Endodermal cell (in vitro differentiated cells): ENCODE measurements around the gene ZBTB20. TPM values are rescaled to one million over a fixed set of nuclear protein-coding genes. Genes with fewer than 3 reads are reported as not detected.

Source experiments
- DNase-seq: peaks from one replicate; pipeline ENCODE4 v3.0.0-alpha.2; 2017
- H3K27ac ChIP-seq: 2 replicates; pipeline ENCODE4 v1.5.1; 2013; ENCODE audit warnings: mild to moderate bottlenecking, low read depth, low read length, moderate library complexity
- H3K27me3 ChIP-seq: 2 replicates; pipeline ENCODE4 v1.6.1; 2013; ENCODE audit warnings: mild to moderate bottlenecking, low read length, moderate library complexity; ENCODE audit not compliant: insufficient read depth, control insufficient read depth, poor library complexity, severe bottlenecking
- H3K36me3 ChIP-seq: 2 replicates; pipeline ENCODE4 v1.7.0; 2013; ENCODE audit warnings: mild to moderate bottlenecking, low read length, moderate library complexity; ENCODE audit not compliant: control insufficient read depth, insufficient read depth
- H3K4me1 ChIP-seq: one replicate; pipeline ENCODE4 v1.7.0; 2013; ENCODE audit warnings: low read length; ENCODE audit not compliant: control insufficient read depth, insufficient read depth
- H3K4me3 ChIP-seq: 2 replicates; pipeline ENCODE4 v1.5.1; 2013; ENCODE audit warnings: mild to moderate bottlenecking, low read length, moderate library complexity
- H3K9ac ChIP-seq: 2 replicates; pipeline ENCODE4 v1.6.1; 2013; ENCODE audit warnings: mild to moderate bottlenecking, low read length, moderate library complexity; ENCODE audit not compliant: poor library complexity, severe bottlenecking; ENCODE audit errors: extremely low read depth
- H3K9me3 ChIP-seq: 2 replicates; pipeline ENCODE4 v1.6.1; 2013; ENCODE audit warnings: mild to moderate bottlenecking, low read length, moderate library complexity; ENCODE audit not compliant: control insufficient read depth
- H3K27ac Mint-ChIP-seq: 2 replicates; pipeline ENCODE4 v1.8.0; 2020; ENCODE audit warnings: mixed read lengths
- H3K27me3 Mint-ChIP-seq: 2 replicates; pipeline ENCODE4 v1.8.0; 2021; ENCODE audit warnings: mild to moderate bottlenecking, mixed read lengths; ENCODE audit not compliant: insufficient read depth
- H3K36me3 Mint-ChIP-seq: 2 replicates; pipeline ENCODE4 v1.8.0; 2020; ENCODE audit warnings: low read depth, mixed read lengths
- H3K4me1 Mint-ChIP-seq: 2 replicates; pipeline ENCODE4 v1.8.0; 2020; ENCODE audit warnings: mixed read lengths
- H3K4me3 Mint-ChIP-seq: 2 replicates; pipeline ENCODE4 v1.8.0; 2020; ENCODE audit warnings: mild to moderate bottlenecking, moderate library complexity, mixed read lengths
- H3K9me3 Mint-ChIP-seq: 2 replicates; pipeline ENCODE4 v1.8.0; 2020; ENCODE audit warnings: mild to moderate bottlenecking, mixed read lengths
- CTCF ChIP-seq: fragments of 200-600 bp; sonication (generic); conservative IDR thresholded peaks from 2 replicates; pipeline ENCODE4 v1.5.0; 2021; ENCODE audit warnings: antibody characterized with exemption, mild to moderate bottlenecking
- WGBS, 2 experiments: methylation state at CpG; one replicate each; pipeline versions ENCODE4 v1.1.5 to v1.1.7; 2013; ENCODE audit warnings: missing lambda C conversion rate in 2 of 2, mixed read lengths in 1 of 2; ENCODE audit not compliant: insufficient coverage in 1 of 2, insufficient read length in 1 of 2; 5-methylcytosine and 5-hydroxymethylcytosine counted together
- total RNA-seq, 2 donors: library from RNA; stranded (reverse); fragmentation: NEBNext Ultra II Directional in 1 of 2; extraction: Animal tissue kit (Norgen Biotek cat#: 25700) in 1 of 2; gene quantifications; 2 replicates in 1 of 2; 3 replicates in 1 of 2; pipeline ENCODE4 v1.2.1, GENCODE V29; 2021

The ZBTB20 gene
- total RNA-seq, 2 donors from 2014 or later: 1.6 to 2.9 TPM

GRCh38 chr3:114649331-114649730, 497.8 kb downstream of the ZBTB20 start:
- Histone ChIP-seq H3K36me3 (no peaks in the 10 kb centered on the region), H3K27ac (no peak overlapping the region), H3K9ac (no peak overlapping the region), H3K4me1 (no peaks in the 10 kb centered on the region), H3K9me3 (no peaks in the 10 kb centered on the region), H3K4me3 (no peak overlapping the region), H3K27me3 (peaks cover 25% of the 10 kb centered on the region)
- Mint-ChIP-seq H3K27me3 (peaks cover 4% of the 10 kb centered on the region), H3K36me3 (no peaks in the 10 kb centered on the region), H3K9me3 (no peaks in the 10 kb centered on the region), H3K27ac (no peak overlapping the region), H3K4me1 (no peaks in the 10 kb centered on the region), H3K4me3 (no peak overlapping the region)
- no peak for DNase-seq
- no peak for TF ChIP-seq CTCF

- H3K27ac Mint-ChIP-seq: no peak overlapping the region
- H3K27me3 Mint-ChIP-seq: peaks cover 4% of the 10 kb centered on the region
- peaks cover 25% of the 10 kb centered on the region for H3K27me3 ChIP-seq
These were observed 500.6 kb downstream of the ZBTB20 start for GRCh38 chr3:114646526-114646925.

GRCh38 chr3:114645392-114645791, 501.7 kb downstream of the ZBTB20 start:
- no peak overlapping the region for H3K4me3 Mint-ChIP-seq
- H3K27me3 Mint-ChIP-seq: peaks cover 4% of the 10 kb centered on the region
- no peak overlapping the region for H3K9ac ChIP-seq
- no peaks in the 10 kb centered on the region for H3K9me3 ChIP-seq
- no peak for DNase-seq
- no peak overlapping the region for H3K4me3 ChIP-seq
- H3K27me3 ChIP-seq: peaks cover 24% of the 10 kb centered on the region
- no peak overlapping the region for H3K27ac Mint-ChIP-seq
- H3K27ac ChIP-seq: no peak overlapping the region
- TF ChIP-seq CTCF: no peak
- H3K36me3 ChIP-seq: no peaks in the 10 kb centered on the region
- no peaks in the 10 kb centered on the region for H3K4me1 ChIP-seq
- 100% methylated on average over 1 of the region's 1 CpG; no CpG with 5 or more reads in 1 of the 2 experiments for WGBS, 2 experiments
- no peaks in the 10 kb centered on the region for H3K9me3 Mint-ChIP-seq
- no peaks in the 10 kb centered on the region for H3K4me1 Mint-ChIP-seq
- H3K36me3 Mint-ChIP-seq: no peaks in the 10 kb centered on the region

More at GRCh38 chr3:114646526-114646925, 500.6 kb downstream of the ZBTB20 start:
- H3K9me3 Mint-ChIP-seq: no peaks in the 10 kb centered on the region
- DNase-seq: no peak
- 95% methylated on average over 2 of the region's 2 CpGs; no CpG with 5 or more reads in 1 of the 2 experiments for WGBS, 2 experiments
- H3K36me3 Mint-ChIP-seq: no peaks in the 10 kb centered on the region
- Histone ChIP-seq H3K27ac (no peak overlapping the region), H3K9me3 (no peaks in the 10 kb centered on the region), H3K36me3 (no peaks in the 10 kb centered on the region), H3K9ac (no peak overlapping the region), H3K4me1 (no peaks in the 10 kb centered on the region), H3K4me3 (no peak overlapping the region)
- TF ChIP-seq CTCF: no peak
- no peaks in the 10 kb centered on the region for H3K4me1 Mint-ChIP-seq
- no peak overlapping the region for H3K4me3 Mint-ChIP-seq
